B cell (primary cell): ENCODE measurements around the gene CAB39L. TPM values are rescaled to one million over a fixed set of nuclear protein-coding genes. Genes with fewer than 3 reads are reported as not detected.

ENCODE experiments used
- ATAC-seq: fragments of 200-7000 bp; cut with Tn5 transposase; one replicate; pipeline ENCODE4 v1.10.0; 2021; ENCODE audit warnings: low read depth, mild to moderate bottlenecking, moderate number of reproducible peaks, moderate library complexity
- CTCF ChIA-PET: fragments of 350-600 bp; sonication (Branson Sonifier 250); formaldehyde crosslinking; loops from one replicate; lab custom pipeline; 2021; ENCODE audit warnings: antibody characterized with exemption, inconsistent platforms; lab: Charles Lee
- POLR2A ChIA-PET: fragments of 350-600 bp; sonication (Branson Sonifier 250); formaldehyde crosslinking; loops from one replicate; lab custom pipeline; 2021; ENCODE audit warnings: antibody characterized with exemption; lab: Charles Lee
- DNase-seq: peaks from one replicate; pipeline ENCODE4 v3.0.0; 2013
- H2AFZ ChIP-seq: 2 replicates; pipeline ENCODE4 v1.6.1; 2012; ENCODE audit warnings: mild to moderate bottlenecking, low read depth, low read length; ENCODE audit not compliant: insufficient read depth, poor library complexity, severe bottlenecking
- H3K27ac ChIP-seq, 2 donors: 1 replicate in 1 of 2; 2 replicates in 1 of 2; pipeline ENCODE4 v1.5.1; 2012 to 2013; ENCODE audit warnings: low read length in 2 of 2, mild to moderate bottlenecking in 2 of 2, moderate library complexity in 1 of 2
- H3K27me3 ChIP-seq, 4 experiments: fragments of 200-600 bp in 1 of 4; sonication (generic) in 1 of 4; replicated peaks in 1 of 4; 1 replicate in 2 of 4; 2 replicates in 2 of 4; pipeline versions ENCODE4 v1.6.1 to v1.7.0; 2013 to 2016; ENCODE audit warnings: low read length in 3 of 4, mild to moderate bottlenecking in 2 of 4, mixed read lengths in 1 of 4, moderate library complexity in 1 of 4; ENCODE audit not compliant: insufficient read depth in 4 of 4, control insufficient read depth in 3 of 4; ENCODE audit errors: control extremely low read depth in 1 of 4
- H3K36me3 ChIP-seq, 2 experiments: replicated peaks in 1 of 2; 1 replicate in 1 of 2; 2 replicates in 1 of 2; pipeline versions ENCODE4 v1.6.1 to v1.7.1; 2013; ENCODE audit warnings: low read length in 1 of 2; ENCODE audit not compliant: insufficient read depth in 2 of 2, control insufficient read depth in 1 of 2; ENCODE audit errors: control extremely low read depth in 1 of 2, extremely low read depth in 1 of 2
- H3K4me1 ChIP-seq, 2 donors: fragments of 200-600 bp in 1 of 2; sonication (generic) in 1 of 2; 1 replicate in 1 of 2; 2 replicates in 1 of 2; pipeline versions ENCODE4 v1.5.1 to v1.6.1; 2013 to 2017; ENCODE audit warnings: low read length in 2 of 2; ENCODE audit not compliant: control insufficient read depth in 2 of 2, insufficient read depth in 2 of 2
- H3K4me2 ChIP-seq: replicated peaks from 2 replicates; pipeline ENCODE3; 2012; ENCODE audit warnings: mild to moderate bottlenecking, low read depth, low read length; ENCODE audit not compliant: poor library complexity, severe bottlenecking
- H3K4me3 ChIP-seq, 5 experiments: fragments of 200-600 bp in 1 of 5; sonication (generic) in 1 of 5; 1 replicate in 3 of 5; 2 replicates in 2 of 5; pipeline versions ENCODE4 v1.5.1 to v1.7.0; 2011 to 2016; ENCODE audit warnings: low read length in 4 of 5, mild to moderate bottlenecking in 4 of 5, low read depth in 2 of 5, control low read depth in 1 of 5, moderate library complexity in 1 of 5; ENCODE audit not compliant: insufficient read depth in 1 of 5; ENCODE audit errors: control extremely low read depth in 1 of 5, extremely low read depth in 1 of 5
- H3K79me2 ChIP-seq: fragments of 200-600 bp; sonication (generic); one replicate; pipeline ENCODE4 v1.6.0; 2016; ENCODE audit warnings: low read length; ENCODE audit not compliant: control insufficient read depth, insufficient read depth
- H3K9ac ChIP-seq: fragments of 200-600 bp; sonication (generic); 2 replicates; pipeline ENCODE4 v1.6.1; 2017; ENCODE audit warnings: mild to moderate bottlenecking, low read length, moderate library complexity
- H3K9me3 ChIP-seq, 3 donors: one replicate each; pipeline versions ENCODE4 v1.6.1 to v1.7.1; 2013; ENCODE audit warnings: low read length in 2 of 3; ENCODE audit not compliant: control insufficient read depth in 2 of 3, insufficient read depth in 1 of 3; ENCODE audit errors: control extremely low read depth in 1 of 3
- H4K20me1 ChIP-seq: 2 replicates; pipeline ENCODE4 v1.6.0; 2012; ENCODE audit warnings: mild to moderate bottlenecking, low read length; ENCODE audit not compliant: insufficient read depth, control insufficient read depth, poor library complexity, severe bottlenecking
- H3K27ac Mint-ChIP-seq: one replicate; pipeline ENCODE4 v1.8.0; 2021; ENCODE audit warnings: mixed read lengths
- H3K27me3 Mint-ChIP-seq: one replicate; pipeline ENCODE4 v1.8.0; 2021; ENCODE audit warnings: mixed read lengths
- H3K4me1 Mint-ChIP-seq: one replicate; pipeline ENCODE4 v1.8.0; 2021; ENCODE audit warnings: mixed read lengths
- H3K4me3 Mint-ChIP-seq: one replicate; pipeline ENCODE4 v1.8.0; 2021; ENCODE audit warnings: mixed read lengths
- H3K9me3 Mint-ChIP-seq: one replicate; pipeline ENCODE4 v1.8.0; 2022; ENCODE audit warnings: mixed read lengths; ENCODE audit not compliant: insufficient read depth
- EZH2 ChIP-seq: IDR thresholded peaks from 2 replicates; pipeline ENCODE4 v1.6.1; 2012; ENCODE audit warnings: borderline replicate concordance, low read depth, mild to moderate bottlenecking, moderate library complexity, low read length; ENCODE audit not compliant: insufficient read depth, poor library complexity, severe bottlenecking
- WGBS: methylation state at CpG from one replicate; pipeline ENCODE4 v1.1.5; 2013; ENCODE audit warnings: missing lambda C conversion rate; ENCODE audit not compliant: insufficient coverage; 5-methylcytosine and 5-hydroxymethylcytosine counted together
- intact Hi-C: fragments of 100-400 bp; cut with micrococcal nuclease; formaldehyde crosslinking; loops from one replicate; pipeline ENCODE4 v1.10.0; 2022
- polyA plus RNA-seq: library from polyadenylated mRNA; depleted of rRNA; stranded (reverse); fragments of >200 nt; gene quantifications from 2 replicates; pipeline ENCODE4 v1.2.3, GENCODE V29; 2012
- total RNA-seq, 2 donors: library from RNA; stranded (reverse); fragments of 120-200 nt in 1 of 2; gene quantifications; 1 replicate in 1 of 2; 2 replicates in 1 of 2; pipeline versions ENCODE4 v1.2.3 to v1.2.4, GENCODE V29; 2013 to 2022
- TF ChIP-seq, protein P1 (sequence below): fragments of 200-600 bp; IDR thresholded peaks from one replicate; pipeline ENCODE4 v1.8.0; 2022; ENCODE audit warnings: antibody characterized with exemption, mild to moderate bottlenecking

CAB39L gene
- total and polyA plus RNA-seq, 2 donors (not counting 1 experiment from before 2014, with no cell fraction given) = 1.5 to 9.6 TPM

DNA sequence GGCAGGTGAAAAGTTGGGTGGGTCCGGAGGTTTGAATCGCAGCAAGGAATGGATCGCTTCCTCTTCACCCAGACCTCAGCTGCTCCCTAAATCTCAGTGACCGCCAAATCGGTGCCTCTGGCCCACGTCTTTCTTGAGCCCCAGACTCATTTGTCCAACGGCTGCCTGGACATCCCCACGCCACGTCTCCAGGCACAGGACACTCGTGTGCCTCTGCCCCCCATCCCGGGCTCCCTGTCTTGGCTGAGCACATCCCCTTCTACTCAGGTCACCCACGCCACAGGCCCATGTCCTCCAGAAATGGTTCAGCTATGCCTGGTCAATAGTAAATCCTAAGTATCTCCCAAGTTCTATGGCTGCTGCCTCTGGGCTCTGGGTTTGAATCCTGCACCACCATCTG lies 139.5 kb downstream of the CAB39L start:
- H3K9ac ChIP-seq = no peak overlapping the region
- H3K4me2 ChIP-seq = no peak overlapping the region
- no peak for ATAC-seq
- no peaks in the 10 kb centered on the region for H3K27me3 ChIP-seq
- no peaks in the 10 kb centered on the region for H3K27me3 Mint-ChIP-seq
- intact Hi-C loops = no loop called here
- no peaks in the 10 kb centered on the region for H3K9me3 ChIP-seq
- H3K4me3 ChIP-seq = no peak overlapping the region
- peak overlapping the region; percentile 4 for H3K27ac Mint-ChIP-seq
- peaks cover 34% of the 10 kb centered on the region for H3K4me1 Mint-ChIP-seq
- ChIA-PET CTCF (interaction anchor here (0.5 to 1.2 kb wide), 3 partner anchors 171 to 302 kb away, joined by 3 to 4 read pairs (median 3); no protein-coding TSS in a partner anchor), POLR2A (no interaction called here)
- H3K79me2 ChIP-seq = no peaks in the 10 kb centered on the region
- no peak overlapping the region for H2AFZ ChIP-seq
- H3K27ac ChIP-seq = no peak overlapping the region
- H3K36me3 ChIP-seq = no peaks in the 10 kb centered on the region
- H4K20me1 ChIP-seq = no peaks in the 10 kb centered on the region
- no peaks in the 10 kb centered on the region for H3K9me3 Mint-ChIP-seq
- DNase-seq = no peak
- 96% methylated on average over 12 of the region's 12 CpGs for WGBS
- no peak overlapping the region for H3K4me3 Mint-ChIP-seq
- TF ChIP-seq EZH2 = no peak
- TF ChIP-seq, protein P1, sequence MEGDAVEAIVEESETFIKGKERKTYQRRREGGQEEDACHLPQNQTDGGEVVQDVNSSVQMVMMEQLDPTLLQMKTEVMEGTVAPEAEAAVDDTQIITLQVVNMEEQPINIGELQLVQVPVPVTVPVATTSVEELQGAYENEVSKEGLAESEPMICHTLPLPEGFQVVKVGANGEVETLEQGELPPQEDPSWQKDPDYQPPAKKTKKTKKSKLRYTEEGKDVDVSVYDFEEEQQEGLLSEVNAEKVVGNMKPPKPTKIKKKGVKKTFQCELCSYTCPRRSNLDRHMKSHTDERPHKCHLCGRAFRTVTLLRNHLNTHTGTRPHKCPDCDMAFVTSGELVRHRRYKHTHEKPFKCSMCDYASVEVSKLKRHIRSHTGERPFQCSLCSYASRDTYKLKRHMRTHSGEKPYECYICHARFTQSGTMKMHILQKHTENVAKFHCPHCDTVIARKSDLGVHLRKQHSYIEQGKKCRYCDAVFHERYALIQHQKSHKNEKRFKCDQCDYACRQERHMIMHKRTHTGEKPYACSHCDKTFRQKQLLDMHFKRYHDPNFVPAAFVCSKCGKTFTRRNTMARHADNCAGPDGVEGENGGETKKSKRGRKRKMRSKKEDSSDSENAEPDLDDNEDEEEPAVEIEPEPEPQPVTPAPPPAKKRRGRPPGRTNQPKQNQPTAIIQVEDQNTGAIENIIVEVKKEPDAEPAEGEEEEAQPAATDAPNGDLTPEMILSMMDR = no peak
- H3K4me1 ChIP-seq = peaks cover 4 to 22% of the 10 kb centered on the region in 2 donors

DNA sequence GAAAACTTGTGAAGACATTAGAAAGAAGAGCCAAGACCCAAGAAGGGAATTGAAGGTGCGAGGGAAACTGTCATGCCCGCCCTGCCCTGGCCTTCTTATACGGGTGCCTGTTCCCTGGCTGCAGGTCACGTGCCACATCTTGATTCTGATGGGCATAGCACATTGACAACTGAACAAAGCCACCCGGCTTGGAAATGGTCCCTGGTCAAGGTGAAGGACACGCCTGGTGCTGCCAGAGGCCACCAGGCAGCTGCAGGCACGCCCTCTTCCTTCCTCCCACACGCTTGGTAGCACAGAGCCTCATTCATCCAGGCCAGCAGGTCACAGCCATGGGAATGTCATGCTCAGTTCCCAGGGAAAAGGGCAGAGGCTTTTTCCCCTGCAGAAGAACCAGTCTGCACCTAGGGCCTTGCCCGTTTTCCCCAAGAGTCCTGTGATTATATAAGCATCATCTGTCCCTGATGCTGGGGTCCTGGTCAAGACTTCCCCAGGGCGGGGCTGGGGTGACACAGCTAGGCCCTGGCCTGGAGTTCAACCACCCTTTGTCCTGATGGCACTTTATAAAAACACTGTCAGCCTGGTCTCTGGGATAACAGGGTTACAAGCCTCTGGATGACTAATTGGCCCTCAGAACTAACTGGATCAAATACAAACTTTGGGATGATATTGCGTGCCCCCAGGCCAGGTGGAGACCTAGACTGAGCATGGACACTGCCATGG lies 140.2 kb downstream of the CAB39L start:
- H3K27me3 ChIP-seq = no peaks in the 10 kb centered on the region
- H3K27ac ChIP-seq = no peak overlapping the region
- H3K9ac ChIP-seq = no peak overlapping the region
- Mint-ChIP-seq H3K9me3 (no peaks in the 10 kb centered on the region), H3K27ac (no peak overlapping the region), H3K27me3 (no peaks in the 10 kb centered on the region), H3K4me3 (no peak overlapping the region), H3K4me1 (peaks cover 34% of the 10 kb centered on the region)
- H4K20me1 ChIP-seq = no peaks in the 10 kb centered on the region
- no peak overlapping the region for H2AFZ ChIP-seq
- no peaks in the 10 kb centered on the region for H3K36me3 ChIP-seq
- no peak for ATAC-seq
- no peak for DNase-seq
- intact Hi-C loops = no loop called here
- H3K9me3 ChIP-seq = no peaks in the 10 kb centered on the region
- WGBS = 72% methylated on average over 11 of the region's 11 CpGs
- TF ChIP-seq EZH2 = no peak
- TF ChIP-seq, protein P1 = no peak
- no peaks in the 10 kb centered on the region for H3K79me2 ChIP-seq
- H3K4me2 ChIP-seq = no peak overlapping the region
- no peak overlapping the region for H3K4me3 ChIP-seq
- CTCF ChIA-PET = interaction anchor here (0.7 to 1.4 kb wide), 4 partner anchors 8 to 303 kb away, joined by 3 to 4 read pairs (median 3); no protein-coding TSS in a partner anchor
- POLR2A ChIA-PET = no interaction called here
- H3K4me1 ChIP-seq = peaks cover 4 to 22% of the 10 kb centered on the region in 2 donors
